IPS DF 4.7 (cell line): ENCODE results near the gene TRABD2B.

Experiments
- DNase-seq: peaks from one replicate; pipeline ENCODE4 v3.0.0-alpha.2; 2013; ENCODE audit warnings: low spot score; ENCODE audit errors: extremely low read depth

The TRABD2B gene

DNA sequence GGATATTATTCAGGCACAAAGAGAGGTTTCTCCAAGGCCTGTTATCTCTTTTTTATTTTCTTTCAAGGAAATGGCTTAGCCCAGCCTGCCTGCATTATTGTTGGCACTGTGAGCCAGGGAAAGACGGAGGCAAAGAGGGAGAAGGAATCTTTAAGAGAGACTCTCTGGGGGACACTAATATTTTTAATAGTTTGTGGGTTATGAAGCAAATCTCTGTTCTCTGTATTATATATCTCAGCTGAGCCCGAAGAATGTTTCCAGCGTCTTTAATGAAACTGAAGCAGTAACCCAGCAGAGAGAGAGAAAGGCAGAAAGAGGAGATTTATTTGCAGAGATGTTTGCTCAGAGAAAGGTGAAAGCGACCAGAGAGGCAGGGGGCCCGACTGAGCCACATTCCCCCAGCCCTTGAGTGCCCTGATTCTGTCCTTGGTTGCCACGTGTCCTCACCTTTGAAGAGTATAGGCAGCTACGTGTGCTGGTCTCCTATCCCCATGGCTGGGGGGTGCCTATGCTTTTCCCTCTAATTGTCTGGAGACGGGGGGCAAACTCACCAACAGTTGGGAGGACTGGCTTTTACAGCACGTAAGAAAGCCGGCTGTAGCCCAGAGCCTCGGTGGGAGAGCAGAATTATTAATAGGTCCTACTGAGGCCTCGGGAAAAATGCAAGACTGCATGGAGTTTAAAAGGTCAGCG lies 166.4 kb downstream of the TRABD2B start:
- DNase-seq, result no peak

DNA sequence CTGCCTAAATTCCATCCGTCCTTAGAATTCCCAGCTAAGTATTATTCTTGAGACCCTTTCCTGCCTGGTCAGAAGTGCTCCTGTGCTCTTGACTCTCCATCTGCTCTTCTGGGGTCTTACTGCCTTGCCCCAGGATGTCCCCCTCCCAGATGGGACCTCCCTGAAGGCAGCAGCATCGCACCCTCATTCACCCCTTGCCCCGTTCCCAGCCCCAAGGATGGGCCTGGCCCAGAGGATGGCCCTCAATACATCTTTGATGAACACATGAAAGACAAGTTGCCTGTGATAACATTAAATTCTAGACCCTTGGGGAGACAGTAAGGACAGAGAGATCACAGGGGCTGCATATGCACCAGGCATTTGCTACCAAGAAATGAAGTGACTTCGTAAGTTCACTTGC lies 167.2 kb downstream of the TRABD2B start:
- DNase-seq, result no peak

DNA sequence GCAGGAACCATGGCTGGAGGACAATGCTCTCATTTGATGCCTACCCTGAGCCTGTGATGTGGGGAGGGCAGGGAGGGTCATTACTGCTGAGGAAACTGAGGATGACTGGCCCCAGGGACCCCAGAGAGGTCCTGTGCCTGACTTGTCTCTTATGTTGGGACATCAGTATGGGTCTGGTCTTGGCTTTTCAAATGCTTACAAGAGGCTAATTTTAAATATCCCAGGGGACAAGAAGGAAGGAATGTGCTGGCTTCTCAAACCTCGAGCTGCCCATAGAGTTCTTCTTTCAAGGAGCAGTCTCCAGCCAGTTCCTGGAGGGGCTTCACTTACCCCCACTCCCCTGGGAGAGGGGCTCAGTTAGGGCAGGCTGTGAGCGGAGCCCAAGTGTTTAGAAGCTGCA lies 168.2 kb downstream of the TRABD2B start:
- DNase-seq, result no peak

GRCh38 chr1:47827109-47827508 lies 170.1 kb downstream of the TRABD2B start:
- no peak for DNase-seq

DNA sequence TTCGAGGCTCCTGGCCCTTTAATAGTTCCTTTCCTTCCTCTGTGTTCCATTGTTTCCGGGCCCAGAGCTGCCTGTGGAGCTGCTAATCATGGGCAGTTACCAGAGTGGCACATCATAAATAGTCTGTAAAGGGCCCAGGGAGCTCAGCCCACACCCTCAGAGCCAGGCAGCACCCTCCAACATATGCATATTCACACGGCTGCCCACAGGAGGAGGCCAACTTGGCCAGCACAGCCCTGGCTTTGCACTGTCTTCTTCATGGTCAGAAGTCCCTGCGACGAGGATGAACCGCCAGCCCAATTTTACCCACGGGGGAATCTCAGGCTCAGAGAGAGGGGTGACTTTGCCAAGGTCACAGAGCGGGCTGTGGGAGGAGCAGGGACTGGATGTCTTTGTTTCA lies 172.5 kb downstream of the TRABD2B start:
- DNase-seq, result no peak

DNA sequence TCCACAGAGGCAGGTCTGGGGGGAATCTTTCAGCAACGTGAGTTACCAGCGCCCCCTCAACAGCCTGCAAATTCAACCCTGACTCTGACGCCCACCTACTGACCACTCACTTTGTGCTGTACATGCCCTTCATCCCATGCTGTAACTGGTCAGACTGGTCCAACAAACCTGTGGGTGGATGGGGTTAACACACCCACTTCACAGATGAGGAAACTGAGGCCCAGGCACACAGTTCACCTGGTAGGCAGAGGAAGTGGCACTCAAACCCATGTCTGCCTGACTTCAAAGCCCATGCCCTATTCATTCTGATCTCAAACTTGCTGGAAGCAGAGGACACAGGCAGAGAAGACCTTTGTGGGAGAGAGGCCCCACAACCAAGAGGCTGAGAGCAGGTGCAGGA lies 172.9 kb downstream of the TRABD2B start:
- DNase-seq, result no peak

- no peak for DNase-seq
Observed at GRCh38 chr1:47823040-47823808, 174.0 kb downstream of the TRABD2B start.

GRCh38 chr1:47821760-47822159 lies 175.4 kb downstream of the TRABD2B start:
- no peak for DNase-seq

- no peak for DNase-seq
Observed at GRCh38 chr1:47819574-47819888, 177.7 kb downstream of the TRABD2B start.

DNA sequence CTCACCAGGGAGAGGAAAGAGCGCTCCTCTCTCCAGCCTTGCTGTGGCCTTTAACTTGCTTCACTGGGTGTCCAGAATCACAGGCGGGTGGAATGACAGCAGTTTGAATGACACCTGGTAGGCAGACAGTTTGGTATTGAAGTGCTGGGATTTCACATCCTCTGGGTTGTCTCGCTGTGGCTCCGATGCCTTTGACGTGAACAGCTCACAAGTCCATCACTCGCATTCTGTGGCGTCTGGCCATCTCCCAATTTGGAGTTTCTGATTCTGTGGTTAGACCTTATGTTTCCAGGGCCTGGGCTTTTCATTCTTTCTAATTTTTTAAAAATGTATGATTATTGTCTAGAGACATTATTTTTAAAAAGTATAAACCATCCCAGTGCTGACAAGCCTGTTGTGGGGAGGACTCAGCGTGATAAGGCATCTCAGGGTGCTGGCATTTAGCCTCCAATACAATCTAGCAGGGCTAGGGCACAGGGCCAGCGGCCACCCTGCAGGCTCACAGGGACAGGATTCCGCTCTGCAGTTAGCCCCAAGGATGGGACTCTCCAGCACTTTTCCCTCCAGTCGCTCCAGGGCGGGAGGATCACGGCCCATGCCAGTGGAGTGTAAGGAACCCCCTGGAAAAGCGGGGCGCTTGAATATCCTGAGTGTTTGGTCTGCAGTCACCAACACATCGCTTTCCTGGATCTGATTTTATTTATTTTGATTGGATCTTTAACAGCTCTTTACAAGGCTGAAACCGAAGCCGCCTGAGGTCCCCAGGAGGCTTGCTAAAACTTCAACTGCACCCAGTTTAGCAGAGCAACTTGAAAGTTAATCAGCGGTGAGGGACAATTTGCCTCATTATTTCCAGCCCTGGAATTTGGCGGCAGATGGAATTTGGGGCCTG lies 178.3 kb downstream of the TRABD2B start:
- DNase-seq, result no peak

DNA sequence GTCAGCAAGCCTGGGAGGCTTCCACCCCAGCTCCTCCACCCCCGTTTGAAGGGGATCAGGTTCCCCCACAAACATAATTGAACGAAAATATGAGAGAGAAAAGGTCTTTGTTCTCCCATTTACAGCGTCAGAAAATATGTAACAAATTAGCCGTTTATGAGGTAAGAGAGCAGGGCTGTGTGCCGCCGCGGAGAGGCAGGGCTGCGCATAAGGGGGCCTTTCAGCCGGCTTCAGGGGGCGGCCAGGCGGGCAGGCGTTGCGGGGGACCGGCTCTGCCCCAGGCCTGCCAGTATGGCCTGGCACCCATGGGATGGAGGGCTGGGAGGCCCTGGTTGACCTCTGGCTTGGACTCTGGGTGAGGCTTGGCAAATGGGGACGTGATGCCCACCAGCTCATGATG lies 179.3 kb downstream of the TRABD2B start:
- DNase-seq, result no peak

DNA sequence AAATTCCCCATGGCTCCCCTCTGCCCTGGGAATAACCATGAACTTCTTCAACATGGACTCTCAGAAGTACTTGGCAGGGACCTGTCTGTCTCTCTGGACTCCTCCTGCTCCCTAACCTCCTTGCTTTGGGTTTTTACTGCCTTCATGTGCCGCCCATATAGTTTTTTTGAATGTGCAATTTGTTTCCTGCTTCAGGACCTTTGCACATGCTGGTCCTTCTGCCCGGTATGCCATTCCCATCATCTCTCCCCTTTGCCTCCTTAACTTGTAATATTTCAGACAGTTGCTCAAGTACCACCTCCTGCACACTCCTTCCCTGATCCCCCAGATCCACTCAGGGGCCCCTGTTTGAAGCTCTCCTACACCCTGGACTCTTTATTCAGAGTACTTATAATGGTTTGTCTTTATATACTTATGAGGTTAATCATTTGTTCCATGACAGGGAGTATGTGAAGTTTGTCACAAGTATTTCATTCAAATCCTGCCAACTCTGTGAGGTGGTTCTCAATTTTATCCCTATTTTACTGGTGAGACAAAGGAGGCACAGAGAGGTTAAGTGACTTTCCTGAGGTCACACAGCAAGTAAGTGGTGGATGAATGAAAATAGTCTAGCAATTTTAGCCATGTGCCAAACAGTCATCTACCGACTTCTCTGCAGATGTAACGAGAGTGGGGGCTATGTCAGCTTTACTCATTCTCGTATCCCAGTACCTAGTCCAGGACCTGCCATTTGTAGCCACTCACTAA lies 180.7 kb downstream of the TRABD2B start:
- DNase-seq, result no peak

DNA sequence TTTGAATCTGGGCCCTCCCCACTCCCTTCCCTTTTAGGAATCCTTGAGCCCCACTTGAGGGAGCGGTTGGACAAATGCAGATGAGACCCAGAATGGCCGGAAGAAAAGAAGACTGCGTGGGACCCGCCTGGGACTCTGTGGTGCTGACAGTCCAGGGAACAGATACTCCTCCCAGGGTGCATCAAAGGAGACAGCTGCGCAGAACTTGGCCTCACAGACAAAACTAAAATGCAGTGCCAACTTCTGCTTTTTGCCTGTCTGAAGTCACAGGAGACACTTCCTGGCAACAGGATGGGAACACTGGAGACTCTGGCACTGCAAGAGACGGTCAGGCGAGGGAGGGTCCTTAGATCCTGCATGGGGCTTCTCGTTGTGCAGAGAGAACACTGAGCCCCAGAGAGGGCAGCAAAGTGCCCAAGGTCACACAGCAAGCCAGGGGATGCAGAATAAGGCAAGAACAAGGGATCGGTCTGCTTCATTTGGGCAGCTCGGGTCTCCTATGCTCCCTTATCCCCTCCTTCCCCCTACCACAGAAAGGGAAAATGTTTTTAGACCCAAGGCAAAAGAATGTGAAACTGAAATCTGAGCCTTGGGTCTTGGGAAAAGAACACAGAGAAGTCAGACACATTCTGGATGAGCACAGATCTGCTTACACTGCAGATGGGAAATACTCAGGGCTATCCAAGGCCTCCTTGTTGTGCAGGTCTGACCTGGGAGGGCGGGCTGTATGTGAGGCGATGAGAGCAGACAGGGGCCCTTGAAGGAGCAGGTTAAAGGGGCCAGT lies 182.4 kb downstream of the TRABD2B start:
- no peak for DNase-seq

- no peak for DNase-seq
Observed at GRCh38 chr1:47813970-47814369, 183.2 kb downstream of the TRABD2B start.

DNA sequence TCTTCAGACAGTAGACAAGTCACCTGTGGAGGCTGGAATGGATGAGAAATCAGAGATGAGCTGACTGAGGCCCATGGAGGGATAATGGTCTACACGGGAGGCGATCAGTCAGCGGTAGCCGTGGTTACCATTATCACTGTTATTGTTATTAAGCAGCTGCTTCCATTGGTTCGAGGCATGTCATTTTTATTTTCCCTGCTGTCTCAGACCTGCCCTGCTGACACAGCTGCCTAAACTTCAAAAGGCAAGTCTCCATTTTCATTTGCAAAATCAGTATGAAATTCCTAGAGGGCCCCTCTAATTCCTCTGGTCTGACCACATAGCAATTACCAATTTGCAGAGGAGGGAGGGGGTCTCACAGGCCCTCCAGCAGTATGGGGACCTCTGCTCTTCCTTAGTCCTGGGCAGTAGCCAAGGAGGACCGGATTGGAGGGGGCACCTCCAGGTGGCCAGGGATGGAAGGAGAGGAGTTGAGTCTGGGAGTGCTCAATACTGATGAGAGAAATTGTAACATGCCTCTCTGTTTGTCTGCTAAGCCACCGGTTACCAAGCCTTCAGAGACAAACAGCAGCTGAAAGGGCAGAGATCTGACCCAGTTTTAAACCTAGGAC lies 184.2 kb downstream of the TRABD2B start:
- no peak for DNase-seq

- DNase-seq, result no peak
Observed at GRCh38 chr1:47810964-47811682, 186.1 kb downstream of the TRABD2B start.

DNA sequence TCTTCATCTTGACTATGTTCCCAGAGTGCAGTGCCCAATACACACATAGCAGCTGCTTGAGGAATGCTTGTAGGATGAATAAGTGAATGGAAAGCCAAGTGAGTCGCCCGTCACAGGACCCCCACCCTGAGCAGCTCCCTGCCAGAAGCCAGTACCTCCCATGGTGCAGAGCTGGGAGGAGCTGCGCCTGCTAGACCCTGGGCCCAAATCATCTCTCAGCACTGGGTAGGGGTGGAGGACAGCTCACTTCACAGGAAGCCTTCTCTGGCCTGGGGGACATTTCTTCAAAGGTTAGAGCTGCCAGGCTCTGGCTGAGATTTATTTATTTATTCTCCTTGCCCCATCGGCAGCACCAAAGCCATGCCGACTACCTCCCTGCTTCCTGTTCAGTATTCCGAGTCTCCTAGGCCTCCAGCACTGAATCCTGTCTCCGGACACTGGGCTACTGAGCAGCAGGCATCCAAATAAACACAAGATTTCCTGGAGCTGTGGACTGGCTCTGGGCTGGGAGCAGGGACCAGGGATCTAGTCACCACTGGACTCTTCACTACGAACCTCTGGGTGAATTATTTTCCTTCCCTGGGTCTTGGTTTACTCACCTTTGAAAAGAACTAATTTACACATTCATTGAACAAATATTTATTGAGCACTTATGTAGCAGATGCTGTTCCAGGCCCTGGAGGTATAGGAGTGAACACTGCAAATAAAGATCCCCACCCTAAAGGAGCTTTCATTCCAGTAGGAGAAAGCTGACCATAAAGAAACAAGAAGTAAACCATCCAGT lies 187.7 kb downstream of the TRABD2B start:
- no peak for DNase-seq

DNA sequence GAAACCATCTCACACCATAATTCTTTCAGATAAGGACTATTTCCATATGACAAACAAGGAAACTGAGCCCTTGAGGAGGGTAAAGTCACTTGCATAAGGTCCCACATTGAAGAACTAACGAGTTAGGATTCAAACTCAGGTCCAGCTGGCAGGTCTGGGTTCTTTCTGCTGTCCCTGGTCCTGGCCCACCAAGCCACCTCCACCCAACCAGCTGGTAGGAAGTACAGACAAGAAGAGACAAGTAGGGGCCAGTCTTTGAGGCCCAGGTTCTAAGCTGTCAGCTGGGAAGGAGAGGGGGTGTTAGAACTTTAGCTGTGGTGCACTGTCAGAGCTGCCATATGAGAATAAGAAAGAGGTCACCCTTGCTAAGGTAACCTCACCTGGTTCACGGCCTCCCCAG lies 188.6 kb downstream of the TRABD2B start:
- no peak for DNase-seq

- DNase-seq, result no peak
Observed at GRCh38 chr1:47805921-47806361, 191.2 kb downstream of the TRABD2B start.
